Karpas-422 (cell line): ENCODE data around the gene TMEM51. TPM values are rescaled to one million over a fixed set of nuclear protein-coding genes. Genes with fewer than 3 reads are reported as not detected.

Source experiments
- DNase-seq: peaks from one replicate; pipeline ENCODE4 v3.0.0-alpha.2; 2015
- H2AFZ ChIP-seq: fragments of 200-600 bp; sonication (generic); 2 replicates; pipeline ENCODE4 v1.6.1; 2014; ENCODE audit warnings: antibody characterized with exemption, low read length, mixed read lengths
- H3K27ac ChIP-seq: fragments of 200-600 bp; sonication (generic); 2 replicates; pipeline ENCODE4 v1.5.1; 2014; ENCODE audit warnings: mild to moderate bottlenecking, low read length, moderate library complexity
- H3K27me3 ChIP-seq: fragments of 200-600 bp; sonication (generic); 2 replicates; pipeline ENCODE4 v1.6.1; 2014; ENCODE audit warnings: low read length, mixed read lengths
- H3K36me3 ChIP-seq: fragments of 200-600 bp; sonication (generic); 2 replicates; pipeline ENCODE4 v1.6.1; 2014; ENCODE audit warnings: low read length, mixed read lengths; ENCODE audit not compliant: insufficient read depth
- H3K4me1 ChIP-seq: fragments of 200-600 bp; sonication (generic); 2 replicates; pipeline ENCODE4 v1.6.1; 2014; ENCODE audit warnings: mild to moderate bottlenecking, low read length, mixed read lengths
- H3K4me2 ChIP-seq: fragments of 200-600 bp; sonication (generic); 2 replicates; pipeline ENCODE4 v1.6.1; 2014; ENCODE audit warnings: low read length, low read depth, mild to moderate bottlenecking; ENCODE audit not compliant: poor library complexity, severe bottlenecking
- H3K4me3 ChIP-seq: fragments of 200-600 bp; sonication (generic); 2 replicates; pipeline ENCODE4 v1.5.1; 2014; ENCODE audit warnings: mild to moderate bottlenecking, antibody characterized with exemption, low read length, mixed read lengths
- H3K79me2 ChIP-seq: fragments of 200-600 bp; sonication (generic); 2 replicates; pipeline ENCODE4 v1.6.1; 2014; ENCODE audit warnings: mild to moderate bottlenecking, low read length, mixed read lengths
- H3K9ac ChIP-seq: fragments of 200-600 bp; sonication (generic); 2 replicates; pipeline ENCODE4 v1.6.0; 2014; ENCODE audit warnings: low read length
- H3K9me2 ChIP-seq: fragments of 200-600 bp; sonication (generic), shearing (Covaris generic); replicated peaks from 2 replicates; pipeline ENCODE4 v1.6.0; 2014; ENCODE audit warnings: mild to moderate bottlenecking, low read length, moderate library complexity; ENCODE audit not compliant: insufficient read depth
- H3K9me3 ChIP-seq: fragments of 300-700, 200-600 bp; sonication (generic); 2 replicates; pipeline ENCODE4 v1.6.1; 2014; ENCODE audit warnings: low read length, mixed read lengths
- H4K20me1 ChIP-seq: fragments of 200-600 bp; sonication (generic); 2 replicates; pipeline ENCODE4 v1.6.1; 2014; ENCODE audit warnings: mild to moderate bottlenecking, antibody characterized with exemption, low read length, low read depth; ENCODE audit not compliant: insufficient read depth
- total RNA-seq: library from RNA; depleted of rRNA; stranded (reverse); fragments of >200 nt; shearing (Covaris generic); gene quantifications from 2 replicates; pipeline ENCODE4 v1.2.3, GENCODE V29; 2014; ENCODE audit warnings: low replicate concordance

The TMEM51 gene
- total RNA-seq, 1 experiment from 2014 or later = not detected

GRCh38 chr1:15113146-15113545 is 40.4 kb upstream of the TMEM51 start:
- Histone ChIP-seq H3K4me3 (no peak overlapping the region), H3K27me3 (no peaks in the 10 kb centered on the region), H2AFZ (no peak overlapping the region), H4K20me1 (no peaks in the 10 kb centered on the region), H3K27ac (no peak overlapping the region), H3K9me3 (no peaks in the 10 kb centered on the region), H3K36me3 (no peaks in the 10 kb centered on the region), H3K4me2 (no peak overlapping the region), H3K9me2 (no peaks in the 10 kb centered on the region), H3K4me1 (no peaks in the 10 kb centered on the region), H3K79me2 (no peaks in the 10 kb centered on the region), H3K9ac (no peak overlapping the region)
- no peak for DNase-seq

- no peak overlapping the region for H3K4me3 ChIP-seq
- no peak for DNase-seq
- no peak overlapping the region for H3K9ac ChIP-seq
- no peak overlapping the region for H3K4me2 ChIP-seq
- no peaks in the 10 kb centered on the region for H3K36me3 ChIP-seq
- no peak overlapping the region for H3K27ac ChIP-seq
- H3K4me1 ChIP-seq = no peaks in the 10 kb centered on the region
- H4K20me1 ChIP-seq = no peaks in the 10 kb centered on the region
- H3K79me2 ChIP-seq = no peaks in the 10 kb centered on the region
- H3K9me2 ChIP-seq = no peaks in the 10 kb centered on the region
- H3K9me3 ChIP-seq = no peaks in the 10 kb centered on the region
- no peak overlapping the region for H2AFZ ChIP-seq
- H3K27me3 ChIP-seq = no peaks in the 10 kb centered on the region
Observed at GRCh38 chr1:15114884-15115283, 38.7 kb upstream of the TMEM51 start.

GRCh38 chr1:15115542-15116330 is 37.8 kb upstream of the TMEM51 start:
- Histone ChIP-seq H3K4me2 (no peak overlapping the region), H3K9ac (no peak overlapping the region), H3K79me2 (no peaks in the 10 kb centered on the region), H3K36me3 (no peaks in the 10 kb centered on the region), H3K9me3 (no peaks in the 10 kb centered on the region), H3K4me1 (no peaks in the 10 kb centered on the region), H3K27me3 (no peaks in the 10 kb centered on the region), H2AFZ (no peak overlapping the region), H3K4me3 (no peak overlapping the region), H3K27ac (no peak overlapping the region), H3K9me2 (no peaks in the 10 kb centered on the region), H4K20me1 (no peaks in the 10 kb centered on the region)
- no peak for DNase-seq

- H3K4me3 ChIP-seq = no peak overlapping the region
- H3K79me2 ChIP-seq = no peaks in the 10 kb centered on the region
- H3K27ac ChIP-seq = no peak overlapping the region
- H3K4me2 ChIP-seq = no peak overlapping the region
- H3K27me3 ChIP-seq = no peaks in the 10 kb centered on the region
- no peaks in the 10 kb centered on the region for H4K20me1 ChIP-seq
- no peak overlapping the region for H2AFZ ChIP-seq
- no peak overlapping the region for H3K9ac ChIP-seq
- H3K4me1 ChIP-seq = no peaks in the 10 kb centered on the region
- no peaks in the 10 kb centered on the region for H3K36me3 ChIP-seq
- no peaks in the 10 kb centered on the region for H3K9me3 ChIP-seq
- H3K9me2 ChIP-seq = no peaks in the 10 kb centered on the region
- DNase-seq = no peak
Observed at GRCh38 chr1:15116966-15117365, 36.6 kb upstream of the TMEM51 start.

GRCh38 chr1:15117671-15118325 is 35.7 kb upstream of the TMEM51 start:
- H3K27ac ChIP-seq = no peak overlapping the region
- H3K4me1 ChIP-seq = no peaks in the 10 kb centered on the region
- no peaks in the 10 kb centered on the region for H3K9me2 ChIP-seq
- H2AFZ ChIP-seq = no peak overlapping the region
- H3K9me3 ChIP-seq = no peaks in the 10 kb centered on the region
- H4K20me1 ChIP-seq = no peaks in the 10 kb centered on the region
- no peak overlapping the region for H3K9ac ChIP-seq
- no peak for DNase-seq
- no peak overlapping the region for H3K4me2 ChIP-seq
- H3K4me3 ChIP-seq = no peak overlapping the region
- no peaks in the 10 kb centered on the region for H3K79me2 ChIP-seq
- no peaks in the 10 kb centered on the region for H3K36me3 ChIP-seq
- no peaks in the 10 kb centered on the region for H3K27me3 ChIP-seq

- no peak for DNase-seq
- Histone ChIP-seq H3K9me3 (no peaks in the 10 kb centered on the region), H3K79me2 (no peaks in the 10 kb centered on the region), H3K4me1 (no peaks in the 10 kb centered on the region), H3K4me2 (no peak overlapping the region), H3K9me2 (no peaks in the 10 kb centered on the region), H3K9ac (no peak overlapping the region), H3K4me3 (no peak overlapping the region), H3K27me3 (no peaks in the 10 kb centered on the region), H4K20me1 (no peaks in the 10 kb centered on the region), H3K27ac (no peak overlapping the region), H2AFZ (no peak overlapping the region), H3K36me3 (no peaks in the 10 kb centered on the region)
Observed at GRCh38 chr1:15118579-15118978, 35.0 kb upstream of the TMEM51 start.

GRCh38 chr1:15120251-15120945 is 33.1 kb upstream of the TMEM51 start:
- H3K4me2 ChIP-seq = no peak overlapping the region
- no peaks in the 10 kb centered on the region for H3K4me1 ChIP-seq
- no peak overlapping the region for H3K27ac ChIP-seq
- H3K9me2 ChIP-seq = no peaks in the 10 kb centered on the region
- H3K79me2 ChIP-seq = no peaks in the 10 kb centered on the region
- no peaks in the 10 kb centered on the region for H3K9me3 ChIP-seq
- H3K9ac ChIP-seq = no peak overlapping the region
- H3K36me3 ChIP-seq = no peaks in the 10 kb centered on the region
- H4K20me1 ChIP-seq = no peaks in the 10 kb centered on the region
- H2AFZ ChIP-seq = no peak overlapping the region
- DNase-seq = no peak
- no peaks in the 10 kb centered on the region for H3K27me3 ChIP-seq
- H3K4me3 ChIP-seq = no peak overlapping the region

GRCh38 chr1:15122331-15122730 is 31.2 kb upstream of the TMEM51 start:
- no peak for DNase-seq
- Histone ChIP-seq H3K4me1 (no peaks in the 10 kb centered on the region), H3K36me3 (no peaks in the 10 kb centered on the region), H4K20me1 (no peaks in the 10 kb centered on the region), H3K9me3 (no peaks in the 10 kb centered on the region), H2AFZ (no peak overlapping the region), H3K9ac (no peak overlapping the region), H3K27ac (no peak overlapping the region), H3K27me3 (no peaks in the 10 kb centered on the region), H3K9me2 (no peaks in the 10 kb centered on the region), H3K79me2 (no peaks in the 10 kb centered on the region), H3K4me3 (no peak overlapping the region), H3K4me2 (no peak overlapping the region)
